ENCODE measurements around the gene ANKRD12. TPM values are rescaled to one million over a fixed set of nuclear protein-coding genes. Genes with fewer than 3 reads are reported as not detected.

Gene ANKRD12
- total and polyA plus RNA-seq, 2 of the 4 experiments (the other 2 are of a cell fraction) = 2.6 to 12.9 TPM

DNA sequence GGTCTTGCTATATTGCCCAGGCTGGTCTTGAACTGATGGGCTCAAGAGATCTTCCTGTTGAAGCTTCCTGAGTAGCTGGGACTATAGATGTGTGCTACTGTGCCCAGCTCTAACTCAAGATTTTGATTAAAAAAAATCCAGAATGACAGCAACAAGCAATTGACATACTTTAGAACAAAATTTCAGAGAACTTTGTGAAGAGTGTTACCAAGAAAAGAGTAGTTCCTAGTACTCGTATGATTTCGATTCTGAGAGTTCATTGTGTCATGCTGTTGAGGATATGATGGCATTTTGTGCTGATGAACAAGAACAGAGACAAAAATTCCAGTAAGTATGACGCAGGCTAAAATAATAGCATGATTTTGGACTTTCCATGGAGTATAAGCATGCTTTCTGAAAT lies 107.8 kb downstream of the ANKRD12 start:
- no peaks in the 10 kb centered on the region for H3K9me3 ChIP-seq (ENCODE audit: control insufficient read depth, insufficient read depth, low read length)
- peaks cover 7 to 9% of the 10 kb centered on the region in 2 experiments; a peak in 3 of 4 replicates for H3K79me1 ChIP-seq (ENCODE audit: low read depth in 1 of 2, low read length in 2 of 2)
- H3K56ac ChIP-seq (ENCODE audit: extremely low read depth, insufficient read depth, low read length) = no peak overlapping the region
- POLR2A ChIA-PET (ENCODE audit: unreplicated experiment) = no interaction called here
- intact Hi-C loops (cut with micrococcal nuclease) (no loop called here), in situ Hi-C loops (cut with MboI; ENCODE audit: low sequenced_read_pairs) (no loop called here), dilution Hi-C loops (cut with HindIII; ENCODE audit: low sequenced_read_pairs, unreplicated experiment) (no loop called here)
- no peak for ATAC-seq (ENCODE audit: low read depth)
- H3K27ac ChIP-seq (ENCODE audit: insufficient read depth, low read length) = no peak overlapping the region
- H2AFZ ChIP-seq (replicated peaks; ENCODE audit: low read length, poor library complexity) = no peak overlapping the region
- H4K5ac ChIP-seq (ENCODE audit: low read depth, low read length) = no peak overlapping the region
- H3K4ac ChIP-seq (ENCODE audit: low read depth, low read length) = no peak overlapping the region
- no peak overlapping the region for H3K18ac ChIP-seq (ENCODE audit: low read depth, low read length)
- H2AK5ac ChIP-seq (ENCODE audit: low read depth, low read length) = no peak overlapping the region
- no CpG with 5 or more reads among the region's 3 CpGs for WGBS, 2 experiments (ENCODE audit: extremely low coverage in 2 of 2, insufficient read length in 1 of 2)
- no peak overlapping the region for H3K4me2 ChIP-seq (ENCODE audit: low read depth, low read length)
- H3K23ac ChIP-seq (ENCODE audit: low read depth, low read length) = no peak overlapping the region
- H2BK15ac ChIP-seq (ENCODE audit: low read depth, low read length) = no peak overlapping the region
- 0 out of 2 replicates have a peak, but pooled peaks cover 2% of the 10 kb centered on the region for H3K4me1 ChIP-seq (ENCODE audit: control insufficient read depth, insufficient read depth, low read length)
- H4K8ac ChIP-seq (ENCODE audit: low read depth in 2 of 2, low read length in 2 of 2) = no peak overlapping the region
- no peak overlapping the region for H2BK5ac ChIP-seq (ENCODE audit: low read depth, low read length, poor library complexity, severe bottlenecking)
- no peak overlapping the region for H3K4me3 ChIP-seq (ENCODE audit: insufficient read depth, low read depth, low read length)
- DNase-seq = no peak
- peaks cover 5% of the 10 kb centered on the region; the same call in 1 of the 2 replicates for H4K20me1 ChIP-seq (ENCODE audit: insufficient read depth, low read length)
- H2AK9ac ChIP-seq (replicated peaks; ENCODE audit: low read depth, low read length, poor library complexity) = no peak overlapping the region
- TF ChIP-seq, protein P1, sequence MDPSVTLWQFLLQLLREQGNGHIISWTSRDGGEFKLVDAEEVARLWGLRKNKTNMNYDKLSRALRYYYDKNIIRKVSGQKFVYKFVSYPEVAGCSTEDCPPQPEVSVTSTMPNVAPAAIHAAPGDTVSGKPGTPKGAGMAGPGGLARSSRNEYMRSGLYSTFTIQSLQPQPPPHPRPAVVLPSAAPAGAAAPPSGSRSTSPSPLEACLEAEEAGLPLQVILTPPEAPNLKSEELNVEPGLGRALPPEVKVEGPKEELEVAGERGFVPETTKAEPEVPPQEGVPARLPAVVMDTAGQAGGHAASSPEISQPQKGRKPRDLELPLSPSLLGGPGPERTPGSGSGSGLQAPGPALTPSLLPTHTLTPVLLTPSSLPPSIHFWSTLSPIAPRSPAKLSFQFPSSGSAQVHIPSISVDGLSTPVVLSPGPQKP (IDR thresholded peaks at IDR 0.05; ENCODE audit: borderline replicate concordance, low read depth, low read length) = no peak
- TF ChIP-seq CEBPB (IDR thresholded peaks at IDR 0.05; ENCODE audit: low read depth, low read length) (no peak), BHLHE40 (IDR thresholded peaks at IDR 0.05; ENCODE audit: low read depth, low read length) (no peak), RFX5 (IDR thresholded peaks at IDR 0.05; ENCODE audit: low read depth, low read length) (no peak), MXI1 (IDR thresholded peaks at IDR 0.05; ENCODE audit: borderline replicate concordance, low read depth, low read length) (no peak), POLR2A (IDR thresholded peaks at IDR 0.05; ENCODE audit: low read depth, low read length) (no peak), CHD1 (IDR thresholded peaks at IDR 0.05; ENCODE audit: low read depth, low read length) (no peak), MAFK (IDR thresholded peaks at IDR 0.05; ENCODE audit: low read depth, low read length) (no peak), SMC3 (IDR thresholded peaks at IDR 0.05; ENCODE audit: low read depth, low read length) (no peak), NFE2L2 (IDR thresholded peaks at IDR 0.05; ENCODE audit: low read depth, low read length) (no peak), RAD21 (IDR thresholded peaks at IDR 0.05; ENCODE audit: low read length) (no peak), MAZ (IDR thresholded peaks at IDR 0.05; ENCODE audit: borderline replicate concordance, low read depth, low read length) (no peak)
- TF ChIP-seq, protein P2, sequence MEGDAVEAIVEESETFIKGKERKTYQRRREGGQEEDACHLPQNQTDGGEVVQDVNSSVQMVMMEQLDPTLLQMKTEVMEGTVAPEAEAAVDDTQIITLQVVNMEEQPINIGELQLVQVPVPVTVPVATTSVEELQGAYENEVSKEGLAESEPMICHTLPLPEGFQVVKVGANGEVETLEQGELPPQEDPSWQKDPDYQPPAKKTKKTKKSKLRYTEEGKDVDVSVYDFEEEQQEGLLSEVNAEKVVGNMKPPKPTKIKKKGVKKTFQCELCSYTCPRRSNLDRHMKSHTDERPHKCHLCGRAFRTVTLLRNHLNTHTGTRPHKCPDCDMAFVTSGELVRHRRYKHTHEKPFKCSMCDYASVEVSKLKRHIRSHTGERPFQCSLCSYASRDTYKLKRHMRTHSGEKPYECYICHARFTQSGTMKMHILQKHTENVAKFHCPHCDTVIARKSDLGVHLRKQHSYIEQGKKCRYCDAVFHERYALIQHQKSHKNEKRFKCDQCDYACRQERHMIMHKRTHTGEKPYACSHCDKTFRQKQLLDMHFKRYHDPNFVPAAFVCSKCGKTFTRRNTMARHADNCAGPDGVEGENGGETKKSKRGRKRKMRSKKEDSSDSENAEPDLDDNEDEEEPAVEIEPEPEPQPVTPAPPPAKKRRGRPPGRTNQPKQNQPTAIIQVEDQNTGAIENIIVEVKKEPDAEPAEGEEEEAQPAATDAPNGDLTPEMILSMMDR (conservative IDR thresholded peaks at IDR 0.05; ENCODE audit: low read depth, low read length) = no peak
- TF ChIP-seq, protein P3, sequence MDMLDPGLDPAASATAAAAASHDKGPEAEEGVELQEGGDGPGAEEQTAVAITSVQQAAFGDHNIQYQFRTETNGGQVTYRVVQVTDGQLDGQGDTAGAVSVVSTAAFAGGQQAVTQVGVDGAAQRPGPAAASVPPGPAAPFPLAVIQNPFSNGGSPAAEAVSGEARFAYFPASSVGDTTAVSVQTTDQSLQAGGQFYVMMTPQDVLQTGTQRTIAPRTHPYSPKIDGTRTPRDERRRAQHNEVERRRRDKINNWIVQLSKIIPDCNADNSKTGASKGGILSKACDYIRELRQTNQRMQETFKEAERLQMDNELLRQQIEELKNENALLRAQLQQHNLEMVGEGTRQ (IDR thresholded peaks at IDR 0.05; ENCODE audit: low read depth, low read length) = no peak
- no peaks in the 10 kb centered on the region for H3K27me3 ChIP-seq (ENCODE audit: control insufficient read depth, insufficient read depth, low read length)
- H2BK120ac ChIP-seq (ENCODE audit: low read depth, low read length) = no peak overlapping the region
- no peak overlapping the region for H3K9ac ChIP-seq (ENCODE audit: low read depth, low read length)
- H3K14ac ChIP-seq (replicated peaks; ENCODE audit: low read depth, low read length) = no peak overlapping the region
- H3K36me3 ChIP-seq (ENCODE audit: control insufficient read depth, insufficient read depth, low read length) = peaks cover 13% of the 10 kb centered on the region
- no peak overlapping the region for H4K91ac ChIP-seq (ENCODE audit: insufficient read depth, low read depth, low read length)
- H2BK20ac ChIP-seq (ENCODE audit: low read depth, low read length) = no peak overlapping the region
- CTCF ChIA-PET = no interaction called here
- BruUV-seq (replicated peaks) = no TSS peak
- no peaks in the 10 kb centered on the region for H3K9me1 ChIP-seq (ENCODE audit: insufficient read depth, low read length)
